GM12873 (cell line): Measurements from ENCODE around the gene MYEF2.

Experiments
- TF ChIP-seq, protein P1 (sequence below): IDR thresholded peaks from 2 replicates; pipeline ENCODE4 v1.5.1; 2012; ENCODE audit warnings: low read depth, mild to moderate bottlenecking, moderate library complexity, low read length, control low read depth; ENCODE audit not compliant: insufficient read depth; ENCODE audit errors: missing control alignments

Gene MYEF2

DNA sequence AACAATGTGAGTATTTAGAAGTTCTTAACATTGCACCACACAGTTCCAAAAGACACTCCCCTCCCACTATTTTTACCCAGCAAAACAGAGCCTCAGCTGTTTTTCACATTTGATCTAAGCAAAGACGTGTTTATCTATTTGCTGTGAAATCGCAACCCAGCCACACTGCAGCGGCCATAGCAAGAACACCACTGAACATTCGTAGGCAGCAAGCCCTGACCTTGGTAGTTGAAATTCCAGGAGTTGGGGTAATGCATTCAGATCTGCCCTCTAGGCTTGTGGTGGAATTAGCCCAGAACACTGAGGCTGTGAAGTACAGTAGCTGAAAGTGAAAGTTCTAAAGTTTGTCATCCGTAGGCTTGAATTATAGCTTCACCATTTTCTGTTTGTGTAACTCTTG is 74.4 kb downstream of the MYEF2 start:
- TF ChIP-seq, protein P1, sequence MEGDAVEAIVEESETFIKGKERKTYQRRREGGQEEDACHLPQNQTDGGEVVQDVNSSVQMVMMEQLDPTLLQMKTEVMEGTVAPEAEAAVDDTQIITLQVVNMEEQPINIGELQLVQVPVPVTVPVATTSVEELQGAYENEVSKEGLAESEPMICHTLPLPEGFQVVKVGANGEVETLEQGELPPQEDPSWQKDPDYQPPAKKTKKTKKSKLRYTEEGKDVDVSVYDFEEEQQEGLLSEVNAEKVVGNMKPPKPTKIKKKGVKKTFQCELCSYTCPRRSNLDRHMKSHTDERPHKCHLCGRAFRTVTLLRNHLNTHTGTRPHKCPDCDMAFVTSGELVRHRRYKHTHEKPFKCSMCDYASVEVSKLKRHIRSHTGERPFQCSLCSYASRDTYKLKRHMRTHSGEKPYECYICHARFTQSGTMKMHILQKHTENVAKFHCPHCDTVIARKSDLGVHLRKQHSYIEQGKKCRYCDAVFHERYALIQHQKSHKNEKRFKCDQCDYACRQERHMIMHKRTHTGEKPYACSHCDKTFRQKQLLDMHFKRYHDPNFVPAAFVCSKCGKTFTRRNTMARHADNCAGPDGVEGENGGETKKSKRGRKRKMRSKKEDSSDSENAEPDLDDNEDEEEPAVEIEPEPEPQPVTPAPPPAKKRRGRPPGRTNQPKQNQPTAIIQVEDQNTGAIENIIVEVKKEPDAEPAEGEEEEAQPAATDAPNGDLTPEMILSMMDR = no peak

DNA sequence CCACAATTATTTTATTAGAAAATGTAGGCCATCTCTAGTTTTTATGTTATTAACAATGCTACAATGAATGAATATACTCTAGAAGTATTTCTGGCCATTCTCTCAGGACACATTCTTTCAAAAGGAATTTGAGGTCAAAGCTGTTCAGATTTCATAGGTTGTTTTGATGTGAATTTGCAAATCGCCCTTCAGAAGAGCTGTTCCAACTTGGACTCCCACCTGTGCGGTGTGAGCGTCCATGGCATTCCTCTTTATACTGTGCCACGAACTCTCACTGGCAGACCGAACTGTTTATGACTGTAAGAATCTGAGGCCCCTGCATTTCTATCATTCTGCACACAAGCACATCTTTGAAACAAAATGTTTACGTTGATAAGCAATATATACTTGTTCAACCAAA is 75.9 kb downstream of the MYEF2 start:
- TF ChIP-seq, protein P1 = no peak

DNA sequence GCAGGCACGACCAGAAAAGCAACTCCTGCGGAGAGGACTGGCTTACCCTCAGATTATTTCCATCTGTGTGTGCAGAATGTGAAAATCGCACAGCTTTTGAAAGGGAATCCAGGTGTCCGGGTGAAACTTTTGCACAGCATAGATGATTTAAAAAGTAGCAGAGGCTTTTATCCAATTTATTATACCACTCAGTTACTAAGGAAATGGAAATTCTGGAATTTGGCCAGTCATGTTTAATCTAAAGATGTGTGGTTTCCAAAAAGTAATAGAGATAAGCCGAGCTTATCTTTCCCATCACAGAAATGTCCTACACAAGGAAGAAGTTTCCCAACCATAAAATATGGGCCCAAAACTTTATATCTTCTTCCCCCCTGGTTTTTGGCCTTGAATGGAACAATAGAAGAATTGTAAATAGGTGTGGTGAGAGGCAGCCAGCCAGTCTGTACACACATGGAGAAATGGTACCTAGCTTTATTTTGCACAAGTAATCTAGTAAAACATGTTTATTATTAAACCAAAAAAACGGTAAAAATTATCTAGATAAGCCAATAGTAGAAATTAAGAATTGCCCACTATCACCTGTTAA is 76.6 kb downstream of the MYEF2 start:
- TF ChIP-seq, protein P1 = no peak

DNA sequence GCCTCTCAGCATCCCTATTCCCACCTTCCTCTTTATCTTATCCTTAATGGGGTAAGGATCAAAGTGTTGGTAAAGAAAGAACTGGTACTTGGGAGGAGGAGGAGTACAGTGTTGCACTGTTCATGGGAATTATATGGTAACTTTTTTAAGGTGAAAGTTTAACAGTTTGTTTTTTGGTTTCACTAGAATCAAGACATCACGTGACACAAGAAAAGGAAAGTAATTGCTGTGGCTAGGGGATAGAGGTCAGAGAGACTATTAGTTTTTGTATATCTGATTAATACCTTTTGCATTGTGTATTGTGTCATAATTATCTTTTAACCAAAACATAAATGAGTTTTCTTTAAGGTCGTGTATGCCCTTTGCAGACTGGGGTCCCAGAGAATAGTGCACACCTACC is 80.8 kb downstream of the MYEF2 start:
- TF ChIP-seq, protein P1 = no peak

DNA sequence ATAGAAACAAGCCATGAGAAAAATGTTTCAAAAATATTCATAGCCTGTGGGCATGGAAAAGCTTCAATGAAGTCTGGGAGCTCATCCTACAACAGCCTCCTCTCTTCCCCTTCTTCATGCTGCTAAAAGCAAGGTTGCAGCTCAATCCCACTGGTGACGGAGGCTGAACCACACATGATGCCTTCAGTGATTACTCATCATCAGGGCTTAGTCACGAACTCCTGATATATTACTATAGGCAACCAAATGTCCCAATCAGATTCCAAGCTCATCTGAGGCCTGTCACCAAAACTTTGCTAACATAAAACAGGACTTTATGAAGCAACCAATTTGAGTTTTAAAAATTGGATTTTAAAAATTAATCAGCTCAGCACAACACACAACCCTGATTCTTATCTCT is 81.3 kb downstream of the MYEF2 start:
- TF ChIP-seq, protein P1 = no peak

DNA sequence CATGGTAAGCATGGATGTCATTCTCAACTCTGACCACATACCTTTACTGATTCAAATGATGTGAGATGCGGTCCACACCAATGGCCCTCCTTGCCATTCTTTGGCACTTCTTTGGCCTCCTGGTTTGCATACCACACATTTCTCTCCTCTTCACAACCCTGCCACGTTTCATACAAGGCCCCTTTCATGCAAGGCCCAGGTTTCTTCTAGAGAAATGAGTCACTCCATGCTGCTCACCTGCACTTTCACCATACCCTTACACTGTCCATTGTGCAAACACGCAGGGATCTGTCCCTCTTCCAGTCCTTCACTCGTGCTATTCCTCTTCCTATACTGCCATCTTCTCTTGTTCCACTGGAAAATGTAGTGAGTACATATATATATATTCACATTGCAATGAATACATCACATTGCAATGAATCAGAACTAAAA is 81.7 kb downstream of the MYEF2 start:
- TF ChIP-seq, protein P1 = no peak

DNA sequence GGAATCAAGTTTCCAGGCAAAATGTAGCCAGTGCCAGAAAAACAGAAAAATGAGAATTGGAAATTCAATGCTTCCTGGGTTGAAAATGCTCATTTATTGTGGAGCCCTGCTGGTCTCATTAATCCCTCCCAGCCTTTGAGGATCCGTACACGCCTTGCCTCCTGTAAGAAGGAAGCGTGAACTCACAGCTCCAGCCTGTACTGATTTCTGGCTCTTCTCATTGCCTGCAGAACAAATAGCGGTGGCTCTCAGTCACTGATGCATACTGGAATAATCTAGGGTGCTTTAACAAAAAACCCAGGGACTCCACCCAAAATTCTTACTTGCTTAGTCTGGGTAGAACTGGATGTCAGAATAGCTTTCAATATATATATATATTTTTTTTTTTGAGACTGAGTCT is 86.6 kb downstream of the MYEF2 start:
- TF ChIP-seq, protein P1 = no peak
